HEK293 (cell line): Measurements from ENCODE around the gene INO80B.
"Not testable (repeated sequence)": the region's sequence is repeated elsewhere in the genome, so short reads cannot be mapped to it uniquely, and the experiment has no call there.

ENCODE experiments used
- CTCF ChIA-PET: fragments of 350-600 bp; formaldehyde crosslinking; extraction: SDS; loops from one replicate; lab custom pipeline; 2021; ENCODE audit warnings: antibody characterized with exemption; lab: Yijun Ruan, JAX
- POLR2A ChIA-PET: fragments of 300-600 bp; formaldehyde crosslinking; extraction: SDS; loops from one replicate; lab custom pipeline; 2020; ENCODE audit warnings: antibody characterized with exemption, inconsistent platforms; lab: Yijun Ruan, JAX
- H3K27ac ChIP-seq: fragments of 200-500 bp; sonication (Bioruptor generic); 2 replicates; pipeline ENCODE4 v1.5.1; 2014; ENCODE audit warnings: low read depth, low read length, control low read depth, inconsistent platforms; ENCODE audit errors: extremely low read depth
- H3K36me3 ChIP-seq, 2 experiments: fragments of 200-500 bp in 1 of 2; sonication (Bioruptor generic) in 1 of 2; 1 replicate in 1 of 2; 2 replicates in 1 of 2; pipeline ENCODE4 v1.5.1; 2014 to 2017; ENCODE audit warnings: inconsistent platforms in 2 of 2, low read length in 2 of 2; ENCODE audit not compliant: control insufficient read depth in 2 of 2, insufficient read depth in 1 of 2
- H3K4me1 ChIP-seq: fragments of 200-500 bp; sonication (Bioruptor generic); 2 replicates; pipeline ENCODE4 v1.5.1; 2014; ENCODE audit warnings: mild to moderate bottlenecking, low read length, inconsistent platforms; ENCODE audit not compliant: control insufficient read depth, insufficient read depth
- H3K4me3 ChIP-seq: 2 replicates; pipeline ENCODE4 v1.5.1; 2011; ENCODE audit warnings: low read depth, mild to moderate bottlenecking, control low read depth, low read length, moderate library complexity
- H3K9me3 ChIP-seq: fragments of 200-500 bp; sonication (Bioruptor generic); 2 replicates; pipeline ENCODE4 v1.5.1; 2014; ENCODE audit warnings: low read depth, low read length, inconsistent platforms; ENCODE audit not compliant: control insufficient read depth, insufficient read depth
- GLI2 ChIP-seq: fragments of 450-650 bp; formaldehyde crosslinking; IDR thresholded peaks from 2 replicates; pipeline ENCODE4; 2017; ENCODE audit warnings: missing biosample characterization, missing genetic modification characterization, low read depth, borderline replicate concordance
- GLI4 ChIP-seq: fragments of 450-650 bp; formaldehyde crosslinking; IDR thresholded peaks from 2 replicates; pipeline ENCODE4 v1.5.1; 2016; ENCODE audit warnings: missing biosample characterization, missing genetic modification characterization
- SCRT2 ChIP-seq: fragments of 450-650 bp; formaldehyde crosslinking; IDR thresholded peaks from 2 replicates; pipeline ENCODE4 v1.5.1; 2016; ENCODE audit warnings: missing biosample characterization, missing genetic modification characterization
- YY2 ChIP-seq: fragments of 450-650 bp; formaldehyde crosslinking; IDR thresholded peaks from 2 replicates; pipeline ENCODE4 v1.5.1; 2016; ENCODE audit warnings: missing biosample characterization, missing genetic modification characterization
- ZNF423 ChIP-seq: fragments of 450-650 bp; formaldehyde crosslinking; IDR thresholded peaks from 2 replicates; pipeline ENCODE4 v1.5.1; 2016; ENCODE audit warnings: missing biosample characterization, missing genetic modification characterization
- ZNF514 ChIP-seq: fragments of 450-650 bp; formaldehyde crosslinking; IDR thresholded peaks from 2 replicates; pipeline ENCODE4 v1.5.1; 2016; ENCODE audit warnings: missing biosample characterization, missing genetic modification characterization
- ZNF561 ChIP-seq: fragments of 450-650 bp; IDR thresholded peaks from 2 replicates; pipeline ENCODE4 v1.5.1; 2018; ENCODE audit warnings: missing biosample characterization, missing genetic modification characterization, borderline replicate concordance
- ZNF600 ChIP-seq: fragments of 450-650 bp; formaldehyde crosslinking; IDR thresholded peaks from 2 replicates; pipeline ENCODE4 v1.5.1; 2016; ENCODE audit warnings: missing biosample characterization, missing genetic modification characterization
- TF ChIP-seq, protein P1 (sequence below): fragments of 450-650 bp; formaldehyde crosslinking; IDR thresholded peaks from 2 replicates; pipeline ENCODE4 v1.5.1; 2016; ENCODE audit warnings: missing biosample characterization, missing genetic modification characterization
- TF ChIP-seq, protein P2 (sequence below): fragments of 450-650 bp; formaldehyde crosslinking; IDR thresholded peaks from 2 replicates; pipeline ENCODE4 v1.5.1; 2016; ENCODE audit warnings: missing biosample characterization, missing genetic modification characterization
- TF ChIP-seq, protein P3 (sequence below): fragments of 450-650 bp; formaldehyde crosslinking; IDR thresholded peaks from 2 replicates; pipeline ENCODE4 v1.5.1; 2016; ENCODE audit warnings: missing biosample characterization, missing genetic modification characterization

The INO80B gene

DNA sequence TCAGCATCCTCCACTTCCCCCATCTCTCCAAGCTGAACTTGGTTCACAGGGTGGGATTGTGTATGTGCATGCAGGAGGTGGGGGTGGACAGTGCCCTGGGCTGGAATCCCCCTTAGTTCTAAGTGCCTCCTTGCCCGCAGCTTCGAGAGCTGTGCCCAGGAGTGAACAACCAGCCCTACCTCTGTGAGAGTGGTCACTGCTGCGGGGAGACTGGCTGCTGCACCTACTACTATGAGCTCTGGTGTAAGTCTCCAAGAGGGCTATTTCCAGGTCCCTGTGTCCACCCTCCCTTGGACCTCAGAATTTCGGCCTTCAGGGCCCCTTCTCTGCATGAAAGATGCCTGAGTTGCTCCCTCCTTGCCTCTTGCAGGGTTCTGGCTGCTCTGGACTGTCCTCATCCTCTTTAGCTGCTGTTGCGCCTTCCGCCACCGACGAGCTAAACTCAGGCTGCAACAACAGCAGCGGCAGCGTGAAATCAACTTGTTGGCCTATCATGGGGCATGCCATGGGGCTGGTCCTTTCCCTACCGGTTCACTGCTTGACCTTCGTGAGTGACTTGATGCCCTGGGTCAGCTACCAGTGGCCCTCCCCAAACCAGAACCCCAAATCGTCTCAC is 4.7 kb downstream of the INO80B start:
- ChIA-PET POLR2A (interaction anchor here (0.5 to 3.8 kb wide), 11 partner anchors 9 to 130 kb away, joined by 3 to 44 read pairs (median 4); partner anchors contain the start of genes AUP1, CCDC142, HTRA2 and LOXL3), CTCF (interaction anchor here (1.0 kb wide), 1 partner anchor 67 kb away, joined by 3 read pairs; no protein-coding TSS in a partner anchor)
- Histone ChIP-seq H3K27ac (0 out of 2 replicates have a peak overlapping the region, but pooled peaks have one; percentile 6), H3K4me3 (peak overlapping the region; percentile 82), H3K36me3 (peaks cover 0 to 35% of the 10 kb centered on the region in 2 experiments; a peak in 1 of 3 replicates)
- H3K9me3 ChIP-seq, H3K4me1 ChIP-seq: not testable (repeated sequence)
- TF ChIP-seq SCRT2 (tag by site-specific recombination) (peak; percentile 43; the same call in 1 of the 2 replicates), ZNF600 (tag by site-specific recombination) (0 out of 2 replicates have a peak, but pooled peaks have one; percentile 52)
- TF ChIP-seq, protein P1, sequence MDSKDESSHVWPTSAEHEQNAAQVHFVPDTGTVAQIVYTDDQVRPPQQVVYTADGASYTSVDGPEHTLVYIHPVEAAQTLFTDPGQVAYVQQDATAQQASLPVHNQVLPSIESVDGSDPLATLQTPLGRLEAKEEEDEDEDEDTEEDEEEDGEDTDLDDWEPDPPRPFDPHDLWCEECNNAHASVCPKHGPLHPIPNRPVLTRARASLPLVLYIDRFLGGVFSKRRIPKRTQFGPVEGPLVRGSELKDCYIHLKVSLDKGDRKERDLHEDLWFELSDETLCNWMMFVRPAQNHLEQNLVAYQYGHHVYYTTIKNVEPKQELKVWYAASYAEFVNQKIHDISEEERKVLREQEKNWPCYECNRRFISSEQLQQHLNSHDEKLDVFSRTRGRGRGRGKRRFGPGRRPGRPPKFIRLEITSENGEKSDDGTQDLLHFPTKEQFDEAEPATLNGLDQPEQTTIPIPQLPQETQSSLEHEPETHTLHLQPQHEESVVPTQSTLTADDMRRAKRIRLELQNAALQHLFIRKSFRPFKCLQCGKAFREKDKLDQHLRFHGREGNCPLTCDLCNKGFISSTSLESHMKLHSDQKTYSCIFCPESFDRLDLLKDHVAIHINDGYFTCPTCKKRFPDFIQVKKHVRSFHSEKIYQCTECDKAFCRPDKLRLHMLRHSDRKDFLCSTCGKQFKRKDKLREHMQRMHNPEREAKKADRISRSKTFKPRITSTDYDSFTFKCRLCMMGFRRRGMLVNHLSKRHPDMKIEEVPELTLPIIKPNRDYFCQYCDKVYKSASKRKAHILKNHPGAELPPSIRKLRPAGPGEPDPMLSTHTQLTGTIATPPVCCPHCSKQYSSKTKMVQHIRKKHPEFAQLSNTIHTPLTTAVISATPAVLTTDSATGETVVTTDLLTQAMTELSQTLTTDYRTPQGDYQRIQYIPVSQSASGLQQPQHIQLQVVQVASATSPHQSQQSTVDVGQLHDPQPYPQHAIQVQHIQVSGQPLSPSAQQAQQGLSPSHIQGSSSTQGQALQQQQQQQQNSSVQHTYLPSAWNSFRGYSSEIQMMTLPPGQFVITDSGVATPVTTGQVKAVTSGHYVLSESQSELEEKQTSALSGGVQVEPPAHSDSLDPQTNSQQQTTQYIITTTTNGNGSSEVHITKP (tag by site-specific recombination), result peak; percentile 59

DNA sequence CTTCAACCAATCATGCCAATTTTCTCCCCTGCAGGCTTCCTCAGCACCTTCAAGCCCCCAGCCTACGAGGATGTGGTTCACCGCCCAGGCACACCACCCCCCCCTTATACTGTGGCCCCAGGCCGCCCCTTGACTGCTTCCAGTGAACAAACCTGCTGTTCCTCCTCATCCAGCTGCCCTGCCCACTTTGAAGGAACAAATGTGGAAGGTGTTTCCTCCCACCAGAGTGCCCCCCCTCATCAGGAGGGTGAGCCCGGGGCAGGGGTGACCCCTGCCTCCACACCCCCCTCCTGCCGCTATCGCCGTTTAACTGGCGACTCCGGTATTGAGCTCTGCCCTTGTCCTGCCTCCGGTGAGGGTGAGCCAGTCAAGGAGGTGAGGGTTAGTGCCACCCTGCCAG is 5.3 kb downstream of the INO80B start:
- H3K9me3 ChIP-seq, result not testable (repeated sequence)

DNA sequence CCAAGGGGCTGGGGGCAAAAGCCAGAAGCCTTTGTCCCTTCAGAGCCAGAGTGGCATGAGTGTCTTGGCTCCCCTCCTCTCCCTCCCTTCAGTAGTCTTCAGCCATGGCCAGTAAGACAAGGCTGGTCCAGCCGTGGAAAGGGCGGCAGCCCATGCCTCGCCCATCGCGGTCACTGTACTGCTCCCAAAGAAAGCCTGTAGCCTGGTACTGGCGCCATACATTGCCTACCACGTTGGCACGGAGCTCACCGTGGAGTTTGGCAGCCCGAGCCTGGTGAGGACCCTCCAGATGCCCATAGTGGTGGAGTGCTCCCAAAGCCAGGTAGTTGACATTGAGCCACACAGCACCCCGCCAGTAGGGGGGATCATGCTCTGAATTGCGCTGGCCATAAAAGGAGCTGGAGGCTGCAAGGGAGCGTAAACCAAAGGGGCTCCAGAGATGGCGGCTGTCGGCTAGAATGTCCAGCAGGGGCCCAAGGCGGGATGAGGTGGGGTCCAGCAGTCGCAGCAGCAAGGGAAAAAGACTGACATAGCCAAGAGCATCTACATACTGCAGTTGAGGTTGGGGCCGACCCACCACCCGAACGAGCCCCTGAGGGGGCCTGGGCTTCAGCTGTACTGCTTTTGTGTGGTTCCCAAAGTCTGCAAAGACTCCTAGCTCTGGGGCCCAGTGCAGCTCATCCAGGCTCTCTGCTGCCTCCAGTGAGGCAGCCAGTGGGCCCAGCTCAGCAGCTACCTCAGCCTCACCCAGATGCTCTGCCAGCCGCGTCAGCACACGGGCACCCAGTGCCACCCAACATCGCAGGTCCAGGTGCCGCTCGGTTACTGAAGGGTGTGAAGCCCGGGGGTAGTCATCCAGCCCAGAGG is 6.5 kb downstream of the INO80B start:
- POLR2A ChIA-PET, result interaction anchor here (0.8 to 2.2 kb wide), 3 partner anchors 11 to 21 kb away, joined by 3 to 13 read pairs (median 3); partner anchors contain the start of genes CCDC142 and MRPL53
- Histone ChIP-seq H3K9me3 (no peaks in the 10 kb centered on the region), H3K36me3 (peaks cover 0 to 31% of the 10 kb centered on the region in 2 experiments; a peak in 1 of 3 replicates), H3K4me1 (peaks cover 5% of the 10 kb centered on the region), H3K27ac (no peak overlapping the region), H3K4me3 (no peak overlapping the region)
- no peak for TF ChIP-seq YY2 (tag by site-specific recombination)
- no peak for TF ChIP-seq ZNF514 (tag by site-specific recombination)
- no peak for TF ChIP-seq GLI4
- no peak for TF ChIP-seq ZNF561 (tag by site-specific recombination)
- TF ChIP-seq, protein P2, sequence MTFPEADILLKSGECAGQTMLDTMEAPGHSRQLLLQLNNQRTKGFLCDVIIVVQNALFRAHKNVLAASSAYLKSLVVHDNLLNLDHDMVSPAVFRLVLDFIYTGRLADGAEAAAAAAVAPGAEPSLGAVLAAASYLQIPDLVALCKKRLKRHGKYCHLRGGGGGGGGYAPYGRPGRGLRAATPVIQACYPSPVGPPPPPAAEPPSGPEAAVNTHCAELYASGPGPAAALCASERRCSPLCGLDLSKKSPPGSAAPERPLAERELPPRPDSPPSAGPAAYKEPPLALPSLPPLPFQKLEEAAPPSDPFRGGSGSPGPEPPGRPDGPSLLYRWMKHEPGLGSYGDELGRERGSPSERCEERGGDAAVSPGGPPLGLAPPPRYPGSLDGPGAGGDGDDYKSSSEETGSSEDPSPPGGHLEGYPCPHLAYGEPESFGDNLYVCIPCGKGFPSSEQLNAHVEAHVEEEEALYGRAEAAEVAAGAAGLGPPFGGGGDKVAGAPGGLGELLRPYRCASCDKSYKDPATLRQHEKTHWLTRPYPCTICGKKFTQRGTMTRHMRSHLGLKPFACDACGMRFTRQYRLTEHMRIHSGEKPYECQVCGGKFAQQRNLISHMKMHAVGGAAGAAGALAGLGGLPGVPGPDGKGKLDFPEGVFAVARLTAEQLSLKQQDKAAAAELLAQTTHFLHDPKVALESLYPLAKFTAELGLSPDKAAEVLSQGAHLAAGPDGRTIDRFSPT (tag by site-specific recombination), result peak; percentile 23; the same call in 1 of the 2 replicates
- no peak for TF ChIP-seq GLI2 (tag by site-specific recombination)
- no peak for TF ChIP-seq ZNF423 (tag by site-specific recombination)
- TF ChIP-seq, protein P3, sequence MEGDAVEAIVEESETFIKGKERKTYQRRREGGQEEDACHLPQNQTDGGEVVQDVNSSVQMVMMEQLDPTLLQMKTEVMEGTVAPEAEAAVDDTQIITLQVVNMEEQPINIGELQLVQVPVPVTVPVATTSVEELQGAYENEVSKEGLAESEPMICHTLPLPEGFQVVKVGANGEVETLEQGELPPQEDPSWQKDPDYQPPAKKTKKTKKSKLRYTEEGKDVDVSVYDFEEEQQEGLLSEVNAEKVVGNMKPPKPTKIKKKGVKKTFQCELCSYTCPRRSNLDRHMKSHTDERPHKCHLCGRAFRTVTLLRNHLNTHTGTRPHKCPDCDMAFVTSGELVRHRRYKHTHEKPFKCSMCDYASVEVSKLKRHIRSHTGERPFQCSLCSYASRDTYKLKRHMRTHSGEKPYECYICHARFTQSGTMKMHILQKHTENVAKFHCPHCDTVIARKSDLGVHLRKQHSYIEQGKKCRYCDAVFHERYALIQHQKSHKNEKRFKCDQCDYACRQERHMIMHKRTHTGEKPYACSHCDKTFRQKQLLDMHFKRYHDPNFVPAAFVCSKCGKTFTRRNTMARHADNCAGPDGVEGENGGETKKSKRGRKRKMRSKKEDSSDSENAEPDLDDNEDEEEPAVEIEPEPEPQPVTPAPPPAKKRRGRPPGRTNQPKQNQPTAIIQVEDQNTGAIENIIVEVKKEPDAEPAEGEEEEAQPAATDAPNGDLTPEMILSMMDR (tag by site-specific recombination), result peak; percentile 48
- CTCF ChIA-PET, result interaction anchor here (0.5 to 0.9 kb wide), 2 partner anchors 11 to 25 kb away, joined by 3 to 6 read pairs; partner anchors contain the start of gene MRPL53

More for the DNA sequence above, 5.3 kb downstream of the INO80B start:
- not testable (repeated sequence) for H3K27ac ChIP-seq, H3K4me1 ChIP-seq, H3K4me3 ChIP-seq
- ChIA-PET POLR2A (interaction anchor here (1.4 to 2.6 kb wide), 6 partner anchors 9 to 130 kb away, joined by 3 to 40 read pairs (median 8); partner anchors contain the start of genes AUP1, HTRA2 and MRPL53), CTCF (interaction anchor here (1.0 kb wide), 1 partner anchor 68 kb away, joined by 3 read pairs; no protein-coding TSS in a partner anchor)
- peaks cover 0 to 35% of the 10 kb centered on the region in 2 experiments; a peak in 1 of 3 replicates for H3K36me3 ChIP-seq
